Measurements from ENCODE around the gene RBPJL. TPM values are rescaled to one million over a fixed set of nuclear protein-coding genes. Genes with fewer than 3 reads are reported as not detected.
A peak's percentile ranks its signal among the peaks of the same experiment; 100 is the strongest.

Gene RBPJL
- total RNA-seq, 2 experiments from 2014 or later, result not detected

GRCh38 chr20:45341939-45342854 is 35.6 kb downstream of the RBPJL start:
- no peaks in the 10 kb centered on the region for H3K9me3 Mint-ChIP-seq
- POLR2A ChIA-PET, result no interaction called here
- ATAC-seq (no peak), DNase-seq (no peak)
- no peak overlapping the region for H3K27ac Mint-ChIP-seq
- H3K36me3 Mint-ChIP-seq (ENCODE audit: low read depth), result peaks cover 13% of the 10 kb centered on the region
- no peak for TF ChIP-seq CTCF (IDR thresholded peaks at IDR 0.05)
- H3K27me3 Mint-ChIP-seq, result peaks cover 2% of the 10 kb centered on the region
- intact Hi-C loops (cut with micrococcal nuclease), result no loop called here
- no peak overlapping the region for H3K4me3 Mint-ChIP-seq
- CTCF ChIA-PET, result interaction anchor here (1.0 kb wide), 2 partner anchors 19 to 23 kb away, joined by 3 read pairs; no protein-coding TSS in a partner anchor
- H3K4me1 Mint-ChIP-seq (ENCODE audit: low read depth), result peaks cover 39% of the 10 kb centered on the region

GRCh38 chr20:45342855-45343531 is 36.4 kb downstream of the RBPJL start:
- Mint-ChIP-seq H3K27me3 (peaks cover 2% of the 10 kb centered on the region), H3K27ac (no peak overlapping the region), H3K4me1 (ENCODE audit: low read depth) (peaks cover 44% of the 10 kb centered on the region), H3K9me3 (no peaks in the 10 kb centered on the region), H3K4me3 (no peak overlapping the region), H3K36me3 (ENCODE audit: low read depth) (peaks cover 13% of the 10 kb centered on the region)
- intact Hi-C loops (cut with micrococcal nuclease), result no loop called here
- no peak for DNase-seq
- POLR2A ChIA-PET, result no interaction called here
- TF ChIP-seq CTCF (IDR thresholded peaks at IDR 0.05), result no peak
- CTCF ChIA-PET, result interaction anchor here (1.0 kb wide), 1 partner anchor 20 kb away, joined by 3 read pairs; the partner anchor contains the start of gene SYS1
- ATAC-seq, result no peak

GRCh38 chr20:45343532-45344167 is 37.0 kb downstream of the RBPJL start:
- Mint-ChIP-seq H3K27me3 (peaks cover 2% of the 10 kb centered on the region), H3K9me3 (no peaks in the 10 kb centered on the region), H3K36me3 (ENCODE audit: low read depth) (peaks cover 13% of the 10 kb centered on the region), H3K4me3 (no peak overlapping the region), H3K4me1 (ENCODE audit: low read depth) (peaks cover 44% of the 10 kb centered on the region), H3K27ac (no peak overlapping the region)
- ATAC-seq, result no peak
- CTCF ChIA-PET, result interaction anchor here (1.0 to 1.1 kb wide), 2 partner anchors 20 to 53 kb away, joined by 3 to 4 read pairs; partner anchors contain the start of gene SYS1
- intact Hi-C loops (cut with micrococcal nuclease), result no loop called here
- no peak for DNase-seq
- POLR2A ChIA-PET, result no interaction called here
- TF ChIP-seq CTCF (IDR thresholded peaks at IDR 0.05), result no peak

GRCh38 chr20:45344168-45344860 is 37.7 kb downstream of the RBPJL start:
- peak; percentile 30 for DNase-seq
- ATAC-seq, result no peak
- CTCF ChIA-PET, result interaction anchor here (1.0 to 1.1 kb wide), 2 partner anchors 19 to 54 kb away, joined by 3 to 4 read pairs; partner anchors contain the start of gene SYS1
- TF ChIP-seq CTCF (IDR thresholded peaks at IDR 0.05), result no peak
- H3K27me3 Mint-ChIP-seq, result peaks cover 2% of the 10 kb centered on the region
- H3K4me3 Mint-ChIP-seq, result no peak overlapping the region
- H3K27ac Mint-ChIP-seq, result no peak overlapping the region
- H3K36me3 Mint-ChIP-seq (ENCODE audit: low read depth), result peaks cover 12% of the 10 kb centered on the region
- POLR2A ChIA-PET, result no interaction called here
- H3K4me1 Mint-ChIP-seq (ENCODE audit: low read depth), result peaks cover 44% of the 10 kb centered on the region
- no peaks in the 10 kb centered on the region for H3K9me3 Mint-ChIP-seq
- intact Hi-C loops (cut with micrococcal nuclease), result no loop called here
